HG02571 (cell line): ENCODE results near the gene ARHGAP20.

ENCODE experiments used
- ATAC-seq: cut with Tn5 transposase; IDR thresholded peaks from one replicate; pipeline ENCODE4 v1.9.1; 2021; ENCODE audit warnings: mild to moderate bottlenecking, moderate library complexity; ENCODE audit not compliant: unreplicated experiment

Gene ARHGAP20

GRCh38 chr11:110530900-110531741 is 181.1 kb downstream of the ARHGAP20 start:
- ATAC-seq, result no peak

- no peak for ATAC-seq
Observed at GRCh38 chr11:110529043-110529442, 183.2 kb downstream of the ARHGAP20 start.

GRCh38 chr11:110527146-110527545 is 185.1 kb downstream of the ARHGAP20 start:
- ATAC-seq, result no peak
